Cardiac muscle cell (in vitro differentiated cells and primary cell): ENCODE data around the gene CRISP1. TPM values are rescaled to one million over a fixed set of nuclear protein-coding genes. Genes with fewer than 3 reads are reported as not detected.

Experiments
- DNase-seq, 2 donors: peaks; one replicate each; pipeline versions ENCODE4 v3.0.0 to v3.0.0-alpha.2; 2010 to 2017; ENCODE audit warnings: low read depth in 1 of 2, low spot score in 1 of 2
- H3K27ac ChIP-seq: fragments of 200-600 bp; sonication (generic); 2 replicates; pipeline ENCODE4 v1.5.1; 2016
- H3K27me3 ChIP-seq: fragments of 200-600 bp; sonication (generic); 2 replicates; pipeline ENCODE4 v1.6.0; 2016; ENCODE audit warnings: control low read depth
- H3K36me3 ChIP-seq: fragments of 200-600 bp; sonication (generic); 2 replicates; pipeline ENCODE4 v1.5.1; 2016; ENCODE audit warnings: control low read depth
- H3K4me1 ChIP-seq: fragments of 200-600 bp; sonication (generic); 2 replicates; pipeline ENCODE4 v1.8.1; 2017; ENCODE audit warnings: low read depth, mild to moderate bottlenecking, mixed run types
- H3K4me3 ChIP-seq: fragments of 200-600 bp; sonication (generic); 2 replicates; pipeline ENCODE4 v1.5.1; 2016; ENCODE audit warnings: mild to moderate bottlenecking
- H3K9me3 ChIP-seq: fragments of 200-600 bp; sonication (generic); 2 replicates; pipeline ENCODE4 v1.5.1; 2017; ENCODE audit warnings: low read depth, mild to moderate bottlenecking, control low read depth
- CTCF ChIP-seq: IDR thresholded peaks from 2 replicates; pipeline ENCODE4 v1.5.1; 2012; ENCODE audit warnings: low read depth, mild to moderate bottlenecking, low read length
- polyA plus RNA-seq: library from polyadenylated mRNA; unstranded; fragments of >200 nt; fragmentation: Nextera tagmentation; extraction: Ambion mirVana; gene quantifications from 2 replicates; pipeline ENCODE4 v1.2.1, GENCODE V29; 2016
- total RNA-seq: library from RNA; depleted of rRNA; stranded (reverse); fragments of >200 nt; gene quantifications from 2 replicates; pipeline ENCODE4 v1.2.3, GENCODE V29; 2016

Gene CRISP1
- total RNA-seq (not detected in 2 replicates), polyA plus RNA-seq (not detected in 2 replicates)

- no peaks in the 10 kb centered on the region for H3K4me1 ChIP-seq
- H3K27me3 ChIP-seq, result no peaks in the 10 kb centered on the region
- no peak for TF ChIP-seq CTCF
- H3K4me3 ChIP-seq, result no peak within 1 kb of the TSS
- no peak within 1 kb of the TSS for H3K27ac ChIP-seq
- no peaks in the 10 kb centered on the region for H3K9me3 ChIP-seq
- DNase-seq, result no peak
- no peaks in the 10 kb centered on the region for H3K36me3 ChIP-seq
Observed at GRCh38 chr6:49866485-49866943, at the start of gene CRISP1. TSS of gene CRISP1 (minus strand) at chr6:49866535. CDS start at chr6:49857400, 9,135 bp downstream.

GRCh38 chr6:49915035-49915434 is 48.7 kb upstream of the CRISP1 start:
- H3K36me3 ChIP-seq, result no peaks in the 10 kb centered on the region
- no peak for TF ChIP-seq CTCF
- no peaks in the 10 kb centered on the region for H3K9me3 ChIP-seq
- DNase-seq, result peak in 1 of 2 donors; percentile 87
- no peak overlapping the region for H3K4me3 ChIP-seq
- peaks cover 33% of the 10 kb centered on the region for H3K4me1 ChIP-seq
- H3K27me3 ChIP-seq, result peaks cover 8% of the 10 kb centered on the region
- peak overlapping the region; percentile 2 for H3K27ac ChIP-seq

GRCh38 chr6:49913636-49914375 is 47.5 kb upstream of the CRISP1 start:
- Histone ChIP-seq H3K4me3 (no peak overlapping the region), H3K27ac (no peak overlapping the region), H3K4me1 (peaks cover 39% of the 10 kb centered on the region), H3K27me3 (peaks cover 6% of the 10 kb centered on the region), H3K9me3 (no peaks in the 10 kb centered on the region), H3K36me3 (no peaks in the 10 kb centered on the region)
- TF ChIP-seq CTCF, result no peak
- DNase-seq, result peak in 1 of 2 donors; percentile 66

GRCh38 chr6:49912196-49912595 is 45.9 kb upstream of the CRISP1 start:
- Histone ChIP-seq H3K4me3 (no peak overlapping the region), H3K9me3 (no peaks in the 10 kb centered on the region), H3K4me1 (peaks cover 39% of the 10 kb centered on the region), H3K27me3 (no peaks in the 10 kb centered on the region), H3K27ac (no peak overlapping the region), H3K36me3 (no peaks in the 10 kb centered on the region)
- TF ChIP-seq CTCF, result no peak
- DNase-seq, result no peak

- peaks cover 39% of the 10 kb centered on the region for H3K4me1 ChIP-seq
- no peak for TF ChIP-seq CTCF
- DNase-seq, result no peak
- no peak overlapping the region for H3K27ac ChIP-seq
- H3K9me3 ChIP-seq, result no peaks in the 10 kb centered on the region
- no peaks in the 10 kb centered on the region for H3K36me3 ChIP-seq
- no peaks in the 10 kb centered on the region for H3K27me3 ChIP-seq
- H3K4me3 ChIP-seq, result no peak overlapping the region
Observed at GRCh38 chr6:49911252-49911651, 44.9 kb upstream of the CRISP1 start.
